ENCODE data around the gene UAP1L1. TPM values are rescaled to one million over a fixed set of nuclear protein-coding genes. Genes with fewer than 3 reads are reported as not detected.

The UAP1L1 gene
- total and polyA plus RNA-seq, 9 of the 15 experiments (the other 6 are each of a cell fraction or from before 2014, with no cell fraction given) = 0.20 to 8.6 (median 3.7) TPM

DNA sequence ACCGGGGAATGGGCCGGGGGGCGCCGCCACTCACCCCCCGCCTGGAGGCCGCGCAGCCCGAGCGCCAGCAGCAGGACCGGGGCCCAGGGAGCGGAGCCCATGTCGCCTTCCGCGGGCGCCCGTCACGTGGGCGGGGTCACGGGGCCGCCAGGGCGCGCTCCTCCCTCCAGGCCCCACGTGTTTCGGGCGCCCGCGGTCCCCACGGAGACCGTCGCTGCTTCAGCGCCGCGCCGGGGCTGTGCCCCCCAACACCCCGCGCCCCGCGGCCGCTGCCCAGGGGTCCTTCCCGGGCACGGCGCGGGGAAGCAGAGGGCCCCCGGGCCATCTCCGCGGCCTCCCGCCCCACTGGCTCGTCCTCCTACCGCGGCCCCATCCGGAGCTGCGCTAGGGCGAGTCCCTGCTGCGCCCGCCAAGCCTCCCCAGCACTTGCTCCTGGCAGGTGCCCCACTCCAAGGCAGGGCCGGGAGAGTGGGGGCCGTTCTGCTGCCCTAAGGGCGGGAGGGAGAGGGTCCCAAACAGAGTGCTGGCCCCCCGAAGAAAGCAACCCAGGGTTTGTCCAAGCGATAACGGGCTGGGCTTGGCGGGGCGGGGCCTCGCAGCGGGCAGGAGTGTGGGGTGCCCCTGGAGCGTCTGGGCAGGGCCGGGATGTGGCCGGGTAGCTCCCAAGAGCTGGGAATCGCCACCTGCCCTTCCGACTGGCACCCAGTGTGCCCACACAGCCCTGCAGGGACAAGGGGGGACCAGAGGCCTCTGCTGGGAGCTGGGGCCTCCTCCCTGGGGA, 37.5 kb downstream of the UAP1L1 start, which contains the start of gene DPP7 (continued):
- TF ChIP-seq ZNF76 (CRISPR knock-in tag; IDR thresholded peaks at IDR 0.05; ENCODE audit: borderline replicate concordance) (no peak), KDM5B (IDR thresholded peaks at IDR 0.05; ENCODE audit: insufficient replicate concordance, low read depth, low read length) (peak; percentile 40), AFF1 (IDR thresholded peaks at IDR 0.05; ENCODE audit: low read depth in 1 of 2, partially characterized antibody in 2 of 2) (no peak), KAT8 (IDR thresholded peaks at IDR 0.05; ENCODE audit: low read depth) (no peak), DIDO1 (tag; IDR thresholded peaks at IDR 0.05; ENCODE audit: low read depth) (no peak), CEBPG (CRISPR knock-in tag; IDR thresholded peaks at IDR 0.05) (no peak), CEBPG (tag; conservative IDR thresholded peaks at IDR 0.05 in 1 of 2, IDR thresholded peaks at IDR 0.05 in 1 of 2) (no peak), ZNF224 (CRISPR knock-in tag; IDR thresholded peaks at IDR 0.05) (no peak), FOXJ2 (tag; IDR thresholded peaks at IDR 0.05) (0 out of 2 replicates have a peak, but pooled peaks have one; percentile 22), CREB5 (CRISPR knock-in tag; IDR thresholded peaks at IDR 0.05) (no peak), E2F8 (IDR thresholded peaks at IDR 0.05; ENCODE audit: low read depth, partially characterized antibody) (no peak), ELF4 (CRISPR knock-in tag; IDR thresholded peaks at IDR 0.05) (no peak), ZKSCAN8 (CRISPR knock-in tag; IDR thresholded peaks at IDR 0.05) (no peak), HMG20B (CRISPR knock-in tag; IDR thresholded peaks at IDR 0.05) (no peak), XRCC5 (IDR thresholded peaks at IDR 0.05; ENCODE audit: low read depth, low read length) (no peak), C11orf30 (IDR thresholded peaks at IDR 0.05; ENCODE audit: low read depth) (no peak; the same call in 1 of the 2 replicates), RBM17 (IDR thresholded peaks at IDR 0.05; ENCODE audit: borderline replicate concordance, low read depth, low read length) (no peak)
- TF ChIP-seq, protein P1, sequence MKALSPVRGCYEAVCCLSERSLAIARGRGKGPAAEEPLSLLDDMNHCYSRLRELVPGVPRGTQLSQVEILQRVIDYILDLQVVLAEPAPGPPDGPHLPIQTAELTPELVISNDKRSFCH (CRISPR knock-in tag; IDR thresholded peaks at IDR 0.05) = no peak
- TF ChIP-seq, protein P1 (tag; IDR thresholded peaks at IDR 0.05) = 0 out of 2 replicates have a peak, but pooled peaks have one; percentile 40

Measured in K562 (cell line).